GM23338 (cell line): ENCODE results near the gene CLCNKA.
"Not testable (repeated sequence)": the region's sequence is repeated elsewhere in the genome, so short reads cannot be mapped to it uniquely, and the experiment has no call there.

Experiments used
- CREB1 ChIP-seq: fragments of 250-450 bp; sonication (Bioruptor Pico); IDR thresholded peaks from 2 replicates; pipeline ENCODE4 v1.5.0; 2020; ENCODE audit warnings: low read depth, mild to moderate bottlenecking, moderate library complexity
- TF ChIP-seq, protein P1 (sequence below), 2 experiments: fragments of 200-600 bp in 1 of 2; sonication (generic) in 1 of 2; conservative IDR thresholded peaks; 2 replicates each; pipeline versions ENCODE4 v1.5.1 to v1.6.1; 2016 to 2017; ENCODE audit warnings: antibody characterized with exemption in 2 of 2, low read depth in 2 of 2, mild to moderate bottlenecking in 2 of 2, moderate library complexity in 1 of 2
- TF ChIP-seq, protein P2 (sequence below): IDR thresholded peaks from 2 replicates; pipeline ENCODE4 v1.6.1; 2016; ENCODE audit warnings: antibody characterized with exemption

DNA sequence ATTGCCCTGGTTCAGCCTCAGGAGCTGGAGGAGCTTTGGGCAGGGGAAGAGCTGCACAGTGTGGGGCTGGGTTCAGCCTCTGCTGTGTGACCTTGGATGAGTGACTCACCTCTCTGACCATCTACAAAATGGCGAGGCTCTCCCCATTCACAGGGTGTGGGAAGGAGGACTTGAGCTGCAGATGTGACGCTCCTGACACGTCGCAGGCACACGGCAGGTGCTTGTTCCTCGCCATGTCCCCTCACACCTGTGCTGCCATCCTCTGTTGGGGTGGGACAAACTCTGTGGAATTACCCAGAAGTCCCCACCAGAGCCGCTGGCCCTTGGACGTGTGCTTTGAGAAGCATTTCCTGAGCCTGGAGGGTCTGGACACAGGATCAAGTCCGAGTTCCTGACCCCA, 958 bp upstream of the CLCNKA start:
- not testable (repeated sequence) for TF ChIP-seq CREB1 (CRISPR knock-in tag)
- TF ChIP-seq, protein P1, sequence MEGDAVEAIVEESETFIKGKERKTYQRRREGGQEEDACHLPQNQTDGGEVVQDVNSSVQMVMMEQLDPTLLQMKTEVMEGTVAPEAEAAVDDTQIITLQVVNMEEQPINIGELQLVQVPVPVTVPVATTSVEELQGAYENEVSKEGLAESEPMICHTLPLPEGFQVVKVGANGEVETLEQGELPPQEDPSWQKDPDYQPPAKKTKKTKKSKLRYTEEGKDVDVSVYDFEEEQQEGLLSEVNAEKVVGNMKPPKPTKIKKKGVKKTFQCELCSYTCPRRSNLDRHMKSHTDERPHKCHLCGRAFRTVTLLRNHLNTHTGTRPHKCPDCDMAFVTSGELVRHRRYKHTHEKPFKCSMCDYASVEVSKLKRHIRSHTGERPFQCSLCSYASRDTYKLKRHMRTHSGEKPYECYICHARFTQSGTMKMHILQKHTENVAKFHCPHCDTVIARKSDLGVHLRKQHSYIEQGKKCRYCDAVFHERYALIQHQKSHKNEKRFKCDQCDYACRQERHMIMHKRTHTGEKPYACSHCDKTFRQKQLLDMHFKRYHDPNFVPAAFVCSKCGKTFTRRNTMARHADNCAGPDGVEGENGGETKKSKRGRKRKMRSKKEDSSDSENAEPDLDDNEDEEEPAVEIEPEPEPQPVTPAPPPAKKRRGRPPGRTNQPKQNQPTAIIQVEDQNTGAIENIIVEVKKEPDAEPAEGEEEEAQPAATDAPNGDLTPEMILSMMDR (conservative IDR thresholded peaks at IDR 0.05; ENCODE audit: low read depth in 2 of 2): not testable (repeated sequence)
- TF ChIP-seq, protein P2, sequence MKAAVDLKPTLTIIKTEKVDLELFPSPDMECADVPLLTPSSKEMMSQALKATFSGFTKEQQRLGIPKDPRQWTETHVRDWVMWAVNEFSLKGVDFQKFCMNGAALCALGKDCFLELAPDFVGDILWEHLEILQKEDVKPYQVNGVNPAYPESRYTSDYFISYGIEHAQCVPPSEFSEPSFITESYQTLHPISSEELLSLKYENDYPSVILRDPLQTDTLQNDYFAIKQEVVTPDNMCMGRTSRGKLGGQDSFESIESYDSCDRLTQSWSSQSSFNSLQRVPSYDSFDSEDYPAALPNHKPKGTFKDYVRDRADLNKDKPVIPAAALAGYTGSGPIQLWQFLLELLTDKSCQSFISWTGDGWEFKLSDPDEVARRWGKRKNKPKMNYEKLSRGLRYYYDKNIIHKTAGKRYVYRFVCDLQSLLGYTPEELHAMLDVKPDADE: not testable (repeated sequence)
